HUES48 (cell line): ENCODE measurements around the gene TNFRSF17.

Source experiments
- H3K27ac ChIP-seq: one replicate; pipeline ENCODE4 v1.7.0; 2013; ENCODE audit warnings: low read depth, low read length, inconsistent platforms
- H3K27me3 ChIP-seq: 2 replicates; pipeline ENCODE4 v1.6.1; 2013; ENCODE audit warnings: mild to moderate bottlenecking, low read length; ENCODE audit not compliant: control insufficient read depth, insufficient read depth
- H3K36me3 ChIP-seq: 2 replicates; pipeline ENCODE4 v1.6.1; 2013; ENCODE audit warnings: low read length; ENCODE audit not compliant: control insufficient read depth, insufficient read depth
- H3K4me1 ChIP-seq: 2 replicates; pipeline ENCODE4 v1.6.1; 2013; ENCODE audit warnings: mild to moderate bottlenecking, low read length; ENCODE audit not compliant: control insufficient read depth, insufficient read depth
- H3K4me3 ChIP-seq: 2 replicates; pipeline ENCODE4 v1.5.1; 2013; ENCODE audit warnings: mild to moderate bottlenecking, low read depth, low read length
- H3K9ac ChIP-seq: 2 replicates; pipeline ENCODE4 v1.6.1; 2013; ENCODE audit warnings: mild to moderate bottlenecking, low read depth, low read length, moderate library complexity
- H3K9me3 ChIP-seq: 2 replicates; pipeline ENCODE4 v1.6.1; 2013; ENCODE audit warnings: low read length; ENCODE audit not compliant: control insufficient read depth, insufficient read depth

Gene TNFRSF17

DNA sequence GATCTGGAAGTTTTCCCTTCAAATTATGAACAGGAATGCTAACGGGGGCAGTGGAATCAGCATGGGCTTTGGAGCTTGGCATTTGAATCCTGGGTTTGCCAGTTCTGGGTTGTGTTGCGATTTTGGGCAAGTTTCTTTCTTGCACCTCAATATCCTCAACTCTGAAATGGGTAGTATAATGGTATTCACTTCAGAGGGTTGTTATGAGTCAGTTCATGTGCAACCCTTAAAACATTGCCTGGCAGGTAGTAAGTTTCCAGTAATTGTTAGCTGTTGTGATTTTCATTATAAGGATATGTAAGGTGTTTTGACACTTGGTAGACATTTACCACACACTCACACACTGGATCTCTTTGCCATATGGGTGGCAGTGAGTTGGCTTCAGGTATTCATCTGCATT lies 44.9 kb downstream of the TNFRSF17 start:
- Histone ChIP-seq H3K4me1 (no peaks in the 10 kb centered on the region), H3K9ac (no peak overlapping the region), H3K36me3 (no peaks in the 10 kb centered on the region), H3K4me3 (no peak overlapping the region), H3K9me3 (no peaks in the 10 kb centered on the region), H3K27me3 (no peaks in the 10 kb centered on the region), H3K27ac (no peak overlapping the region)

- Histone ChIP-seq H3K4me1 (no peaks in the 10 kb centered on the region), H3K27ac (no peak overlapping the region), H3K36me3 (no peaks in the 10 kb centered on the region), H3K9ac (no peak overlapping the region), H3K27me3 (no peaks in the 10 kb centered on the region), H3K4me3 (no peak overlapping the region), H3K9me3 (no peaks in the 10 kb centered on the region)
Observed at GRCh38 chr16:12010388-12011251, 45.6 kb downstream of the TNFRSF17 start.

GRCh38 chr16:12011565-12011964 lies 46.6 kb downstream of the TNFRSF17 start:
- no peak overlapping the region for H3K9ac ChIP-seq
- no peaks in the 10 kb centered on the region for H3K36me3 ChIP-seq
- H3K4me3 ChIP-seq: no peak overlapping the region
- no peaks in the 10 kb centered on the region for H3K27me3 ChIP-seq
- H3K4me1 ChIP-seq: no peaks in the 10 kb centered on the region
- H3K9me3 ChIP-seq: no peaks in the 10 kb centered on the region
- no peak overlapping the region for H3K27ac ChIP-seq

GRCh38 chr16:12016291-12016947 lies 51.4 kb downstream of the TNFRSF17 start:
- Histone ChIP-seq H3K27me3 (no peaks in the 10 kb centered on the region), H3K9me3 (no peaks in the 10 kb centered on the region), H3K4me1 (no peaks in the 10 kb centered on the region), H3K4me3 (no peak overlapping the region), H3K36me3 (no peaks in the 10 kb centered on the region), H3K27ac (no peak overlapping the region), H3K9ac (no peak overlapping the region)

DNA sequence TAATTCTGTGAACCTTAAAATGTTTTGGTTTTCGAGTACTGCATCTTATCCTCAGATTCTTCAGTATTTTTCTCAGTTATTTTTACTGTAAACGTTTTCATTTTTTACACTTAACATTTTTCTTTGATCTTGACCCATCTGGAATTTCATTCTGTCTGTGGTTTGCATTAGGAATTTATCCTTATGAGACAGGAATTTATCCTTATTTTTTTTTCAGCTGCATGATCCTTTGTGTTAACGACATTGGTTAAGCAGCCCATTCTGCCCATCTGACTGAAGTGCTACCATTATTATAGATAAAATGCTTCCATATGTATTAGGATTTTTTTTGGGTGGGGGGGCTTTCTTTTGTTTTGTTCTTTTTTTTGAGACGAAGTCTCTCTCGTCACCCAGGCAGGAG lies 52.5 kb downstream of the TNFRSF17 start:
- Histone ChIP-seq H3K4me1 (no peaks in the 10 kb centered on the region), H3K9ac (no peak overlapping the region), H3K27me3 (no peaks in the 10 kb centered on the region), H3K9me3 (no peaks in the 10 kb centered on the region), H3K36me3 (no peaks in the 10 kb centered on the region), H3K27ac (no peak overlapping the region), H3K4me3 (no peak overlapping the region)
